LNCAP (cell line): Measurements from ENCODE around the gene HIVEP3.

Experiments used
- CTCF ChIP-seq: fragments of 450-650 bp; IDR thresholded peaks from 2 replicates; pipeline ENCODE4 v1.5.1; 2017; ENCODE audit warnings: mild to moderate bottlenecking

Gene HIVEP3

GRCh38 chr1:41919131-41919530, 409 bp upstream of the HIVEP3 start:
- no peak for TF ChIP-seq CTCF

GRCh38 chr1:41917835-41918449, 780 bp downstream of the HIVEP3 start:
- no peak for TF ChIP-seq CTCF

- TF ChIP-seq CTCF = no peak
These were observed 1.6 kb downstream of the HIVEP3 start for GRCh38 chr1:41917076-41917475.

- TF ChIP-seq CTCF = no peak
These were observed 2.7 kb downstream of the HIVEP3 start for GRCh38 chr1:41915786-41916571.

GRCh38 chr1:41914516-41914915, 4.2 kb downstream of the HIVEP3 start:
- TF ChIP-seq CTCF = no peak

GRCh38 chr1:41913014-41913413, 5.7 kb downstream of the HIVEP3 start:
- TF ChIP-seq CTCF = no peak

- TF ChIP-seq CTCF = no peak
These were observed 10.3 kb downstream of the HIVEP3 start for GRCh38 chr1:41908288-41908895.
